Hematopoietic multipotent progenitor cell (in vitro differentiated cells): Measurements from ENCODE around the gene CLPTM1L. TPM values are rescaled to one million over a fixed set of nuclear protein-coding genes. Genes with fewer than 3 reads are reported as not detected.

Experiments used
- small RNA-seq: library from RNA; depleted of rRNA; stranded (forward); fragments of <200 nt; gene quantifications from one replicate; pipeline ENCODE3, GENCODE V24; 2012
- total RNA-seq: library from RNA; depleted of rRNA; stranded (reverse); fragments of >200 nt; gene quantifications from one replicate; pipeline ENCODE4 v1.2.3, GENCODE V29; 2012

The CLPTM1L gene
- total RNA-seq, 1 donor: 130 TPM

Small RNA genes within 50 kb of the gene (small RNA-seq; reads per million reads assigned to genes)
- gene MIR4457: not detected

Other genes starting within 250 kb of the CLPTM1L start
- gene SLC12A7, start 233.0 kb downstream of the CLPTM1L start, total RNA-seq: 96.7 TPM
- under 0.01 TPM for gene SLC6A19, start 143.5 kb downstream of the CLPTM1L start, total RNA-seq
- not detected for gene SLC6A18, start 119.7 kb downstream of the CLPTM1L start, total RNA-seq
- 1.1 TPM for gene TERT, start 50.0 kb downstream of the CLPTM1L start, total RNA-seq
- gene SLC6A3, start 100.3 kb upstream of the CLPTM1L start, total RNA-seq: not detected
- 27.5 TPM for gene LPCAT1, start 178.9 kb upstream of the CLPTM1L start, total RNA-seq